Measurements from ENCODE around the gene AK2. TPM values are rescaled to one million over a fixed set of nuclear protein-coding genes. Genes with fewer than 3 reads are reported as not detected.

Gene AK2
- total RNA-seq, 2 donors from 2014 or later = 120 to 162 TPM

- TF ChIP-seq, protein P1, sequence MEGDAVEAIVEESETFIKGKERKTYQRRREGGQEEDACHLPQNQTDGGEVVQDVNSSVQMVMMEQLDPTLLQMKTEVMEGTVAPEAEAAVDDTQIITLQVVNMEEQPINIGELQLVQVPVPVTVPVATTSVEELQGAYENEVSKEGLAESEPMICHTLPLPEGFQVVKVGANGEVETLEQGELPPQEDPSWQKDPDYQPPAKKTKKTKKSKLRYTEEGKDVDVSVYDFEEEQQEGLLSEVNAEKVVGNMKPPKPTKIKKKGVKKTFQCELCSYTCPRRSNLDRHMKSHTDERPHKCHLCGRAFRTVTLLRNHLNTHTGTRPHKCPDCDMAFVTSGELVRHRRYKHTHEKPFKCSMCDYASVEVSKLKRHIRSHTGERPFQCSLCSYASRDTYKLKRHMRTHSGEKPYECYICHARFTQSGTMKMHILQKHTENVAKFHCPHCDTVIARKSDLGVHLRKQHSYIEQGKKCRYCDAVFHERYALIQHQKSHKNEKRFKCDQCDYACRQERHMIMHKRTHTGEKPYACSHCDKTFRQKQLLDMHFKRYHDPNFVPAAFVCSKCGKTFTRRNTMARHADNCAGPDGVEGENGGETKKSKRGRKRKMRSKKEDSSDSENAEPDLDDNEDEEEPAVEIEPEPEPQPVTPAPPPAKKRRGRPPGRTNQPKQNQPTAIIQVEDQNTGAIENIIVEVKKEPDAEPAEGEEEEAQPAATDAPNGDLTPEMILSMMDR (IDR thresholded peaks at IDR 0.05) = no peak
- Histone ChIP-seq H3K27ac (no peak overlapping the region), H3K4me1 (peaks cover 0 to 52% of the 10 kb centered on the region in 2 donors), H3K9me3 (no peaks in the 10 kb centered on the region), H3K36me3 (no peaks in the 10 kb centered on the region), H3K4me3 (no peak overlapping the region), H3K27me3 (no peaks in the 10 kb centered on the region)
- no peak for DNase-seq (ENCODE audit: low spot score)
These were observed 4.4 kb downstream of the AK2 start for GRCh38 chr1:33032126-33032869.

DNA sequence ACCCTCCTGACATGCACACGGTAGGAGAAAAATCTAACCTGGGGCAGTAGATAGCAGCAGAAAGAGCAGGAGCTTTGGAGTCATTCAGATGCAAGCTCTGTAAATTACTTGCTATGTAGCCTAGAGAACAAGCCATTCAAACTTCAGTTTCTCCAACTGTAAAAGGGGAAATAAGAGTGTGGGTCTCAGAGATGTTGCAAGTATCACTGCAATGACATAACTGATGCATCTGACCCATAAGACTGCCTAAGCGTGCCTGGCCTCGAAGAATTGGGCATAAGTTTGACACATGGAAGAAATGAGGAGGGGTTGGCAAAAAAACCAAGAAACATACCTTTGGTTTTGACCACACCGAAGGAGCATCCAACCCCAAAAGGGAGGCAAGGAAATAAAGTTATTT, 5.2 kb downstream of the AK2 start:
- H3K4me1 ChIP-seq = peaks cover 0 to 57% of the 10 kb centered on the region in 2 donors
- DNase-seq (ENCODE audit: low spot score) = no peak
- no peaks in the 10 kb centered on the region for H3K9me3 ChIP-seq
- TF ChIP-seq, protein P1 (IDR thresholded peaks at IDR 0.05) = no peak
- no peak overlapping the region for H3K4me3 ChIP-seq
- H3K36me3 ChIP-seq = no peaks in the 10 kb centered on the region
- H3K27ac ChIP-seq = no peak overlapping the region
- H3K27me3 ChIP-seq = no peaks in the 10 kb centered on the region

DNA sequence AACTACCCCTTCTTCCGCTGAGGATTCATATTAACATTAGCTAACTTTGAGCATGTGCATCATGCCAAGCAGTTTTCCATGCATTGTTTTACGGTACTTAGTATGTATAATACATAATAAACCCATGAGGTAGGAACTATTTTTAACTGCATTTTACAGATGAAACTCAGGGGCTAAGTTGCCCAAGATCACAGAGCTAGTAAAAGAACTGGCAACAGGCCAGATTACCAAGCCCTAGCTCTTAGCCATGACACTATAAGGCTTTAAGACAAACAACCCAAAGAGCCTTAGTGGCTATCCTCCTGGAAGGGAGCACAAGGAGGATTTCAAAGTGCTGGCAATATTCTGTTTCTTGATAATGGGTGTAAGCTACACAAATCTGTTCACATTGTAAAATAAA, 6.1 kb downstream of the AK2 start:
- no peaks in the 10 kb centered on the region for H3K9me3 ChIP-seq
- no peak for DNase-seq (ENCODE audit: low spot score)
- H3K27me3 ChIP-seq = no peaks in the 10 kb centered on the region
- no peak overlapping the region for H3K4me3 ChIP-seq
- TF ChIP-seq, protein P1 (IDR thresholded peaks at IDR 0.05) = no peak
- peaks cover 0 to 51% of the 10 kb centered on the region in 2 donors for H3K4me1 ChIP-seq
- H3K36me3 ChIP-seq = no peaks in the 10 kb centered on the region
- peak overlapping the region in 1 of 2 donors; percentile 23 for H3K27ac ChIP-seq

GRCh38 chr1:33029921-33030320, 6.8 kb downstream of the AK2 start:
- TF ChIP-seq, protein P1 (IDR thresholded peaks at IDR 0.05) = no peak
- DNase-seq (ENCODE audit: low spot score) = no peak
- H3K9me3 ChIP-seq = no peaks in the 10 kb centered on the region
- no peaks in the 10 kb centered on the region for H3K27me3 ChIP-seq
- H3K36me3 ChIP-seq = no peaks in the 10 kb centered on the region
- H3K4me1 ChIP-seq = peaks cover 0 to 45% of the 10 kb centered on the region in 2 donors
- H3K27ac ChIP-seq = peak overlapping the region in 1 of 2 donors; percentile 23
- H3K4me3 ChIP-seq = no peak overlapping the region

DNA sequence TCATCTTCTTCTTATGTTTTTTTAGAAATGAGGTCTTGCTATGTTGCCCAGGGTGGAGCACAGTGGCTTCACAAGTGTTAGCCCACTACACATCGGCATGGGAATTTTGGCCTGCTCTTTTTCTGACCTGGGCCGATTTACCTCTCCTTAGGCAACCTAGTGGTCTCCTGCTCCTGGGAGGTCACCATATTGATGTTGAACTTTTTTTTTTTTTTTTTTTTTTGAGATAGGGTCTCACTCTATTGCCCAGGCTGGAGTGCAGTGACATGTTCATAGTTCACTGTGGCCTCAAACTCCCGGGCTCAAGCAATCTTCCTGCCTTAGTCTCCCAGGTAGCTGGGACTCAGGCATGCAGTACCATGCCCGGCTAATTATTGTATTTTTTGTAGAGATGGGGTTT, 7.5 kb downstream of the AK2 start:
- DNase-seq (ENCODE audit: low spot score) = no peak
- H3K27ac ChIP-seq = no peak overlapping the region
- H3K4me3 ChIP-seq = no peak overlapping the region
- peaks cover 0 to 39% of the 10 kb centered on the region in 2 donors for H3K4me1 ChIP-seq
- TF ChIP-seq, protein P1 (IDR thresholded peaks at IDR 0.05) = no peak
- H3K36me3 ChIP-seq = peaks cover 5% of the 10 kb centered on the region
- no peaks in the 10 kb centered on the region for H3K9me3 ChIP-seq
- H3K27me3 ChIP-seq = no peaks in the 10 kb centered on the region

DNA sequence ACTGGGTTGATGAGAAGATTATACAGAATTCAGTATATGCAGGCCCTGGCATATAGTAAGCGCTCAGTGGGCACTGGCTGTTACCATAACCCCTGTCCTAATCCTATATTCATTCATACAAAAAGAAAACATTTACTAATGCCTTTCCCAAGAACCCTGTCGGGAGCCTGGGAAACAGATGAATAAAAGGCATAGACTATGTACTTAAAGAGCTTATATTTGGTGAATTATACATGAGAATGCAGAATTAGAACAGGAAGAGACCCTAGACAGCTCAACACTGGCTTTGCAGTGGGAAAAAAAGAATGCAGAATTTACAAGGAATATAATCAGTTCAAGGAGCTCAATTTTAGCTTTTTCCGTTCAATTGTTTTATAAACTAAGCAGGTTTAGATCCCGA, 10.9 kb downstream of the AK2 start:
- DNase-seq (ENCODE audit: low spot score) = no peak
- Histone ChIP-seq H3K4me1 (peaks cover 0 to 21% of the 10 kb centered on the region in 2 donors), H3K27ac (no peak overlapping the region), H3K9me3 (no peaks in the 10 kb centered on the region), H3K27me3 (no peaks in the 10 kb centered on the region), H3K36me3 (peaks cover 37% of the 10 kb centered on the region), H3K4me3 (no peak overlapping the region)
- TF ChIP-seq, protein P1 (IDR thresholded peaks at IDR 0.05) = no peak
